Neural progenitor cell (in vitro differentiated cells): ENCODE data around the gene HCAR1.
"Not testable (repeated sequence)": the region's sequence is repeated elsewhere in the genome, so short reads cannot be mapped to it uniquely, and the experiment has no call there.

Source experiments
- EZH2 ChIP-seq: fragments of 200-600 bp; sonication (generic); IDR thresholded peaks from 2 replicates; pipeline ENCODE4 v1.6.1; 2017; ENCODE audit warnings: antibody characterized with exemption, mild to moderate bottlenecking, moderate library complexity
- TF ChIP-seq, protein P1 (sequence below): fragments of 200-600 bp; sonication (generic); IDR thresholded peaks from 2 replicates; pipeline ENCODE4 v1.5.1; 2017; ENCODE audit warnings: antibody characterized with exemption, mild to moderate bottlenecking

DNA sequence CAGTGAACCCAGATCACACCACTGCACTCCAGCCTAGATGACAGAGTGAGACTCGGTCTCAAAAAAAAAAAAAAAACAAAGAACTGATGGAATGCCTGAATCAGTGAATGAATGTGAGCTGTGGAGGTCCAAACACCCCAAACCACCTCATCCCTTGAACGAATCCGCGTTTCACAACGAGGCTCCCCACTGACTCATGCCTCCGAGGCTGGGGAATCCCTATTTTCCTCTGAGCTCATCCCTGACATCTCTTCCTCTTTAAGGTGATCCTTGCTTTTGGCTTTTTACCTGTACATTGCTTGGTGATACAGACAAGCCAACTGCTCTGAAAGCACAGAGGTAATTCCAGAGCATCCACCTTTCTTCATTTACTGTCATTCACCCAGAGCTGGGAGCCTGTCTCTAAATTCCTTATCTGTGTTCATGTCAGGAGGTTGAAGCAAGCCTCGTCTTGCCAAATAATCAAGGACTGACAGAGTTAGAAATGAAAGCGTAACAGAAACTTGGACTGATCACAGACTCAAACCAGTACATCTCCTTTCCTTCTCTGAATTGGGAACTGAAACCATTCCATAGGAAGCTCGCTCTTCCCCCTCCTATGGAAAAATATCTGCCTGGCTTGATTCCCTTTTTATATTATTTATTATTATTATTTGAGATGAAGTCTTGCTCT, 30.5 kb downstream of the HCAR1 start:
- TF ChIP-seq, protein P1, sequence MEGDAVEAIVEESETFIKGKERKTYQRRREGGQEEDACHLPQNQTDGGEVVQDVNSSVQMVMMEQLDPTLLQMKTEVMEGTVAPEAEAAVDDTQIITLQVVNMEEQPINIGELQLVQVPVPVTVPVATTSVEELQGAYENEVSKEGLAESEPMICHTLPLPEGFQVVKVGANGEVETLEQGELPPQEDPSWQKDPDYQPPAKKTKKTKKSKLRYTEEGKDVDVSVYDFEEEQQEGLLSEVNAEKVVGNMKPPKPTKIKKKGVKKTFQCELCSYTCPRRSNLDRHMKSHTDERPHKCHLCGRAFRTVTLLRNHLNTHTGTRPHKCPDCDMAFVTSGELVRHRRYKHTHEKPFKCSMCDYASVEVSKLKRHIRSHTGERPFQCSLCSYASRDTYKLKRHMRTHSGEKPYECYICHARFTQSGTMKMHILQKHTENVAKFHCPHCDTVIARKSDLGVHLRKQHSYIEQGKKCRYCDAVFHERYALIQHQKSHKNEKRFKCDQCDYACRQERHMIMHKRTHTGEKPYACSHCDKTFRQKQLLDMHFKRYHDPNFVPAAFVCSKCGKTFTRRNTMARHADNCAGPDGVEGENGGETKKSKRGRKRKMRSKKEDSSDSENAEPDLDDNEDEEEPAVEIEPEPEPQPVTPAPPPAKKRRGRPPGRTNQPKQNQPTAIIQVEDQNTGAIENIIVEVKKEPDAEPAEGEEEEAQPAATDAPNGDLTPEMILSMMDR = not testable (repeated sequence)
- not testable (repeated sequence) for TF ChIP-seq EZH2
